Raji (cell line): ENCODE measurements around the gene ZIM2.

Source experiments
- POLR2A ChIP-seq: IDR thresholded peaks from 2 replicates; pipeline ENCODE4 v1.6.1; 2011; ENCODE audit warnings: low read depth, low read length, control low read depth; ENCODE audit not compliant: insufficient read depth

ZIM2 gene

DNA sequence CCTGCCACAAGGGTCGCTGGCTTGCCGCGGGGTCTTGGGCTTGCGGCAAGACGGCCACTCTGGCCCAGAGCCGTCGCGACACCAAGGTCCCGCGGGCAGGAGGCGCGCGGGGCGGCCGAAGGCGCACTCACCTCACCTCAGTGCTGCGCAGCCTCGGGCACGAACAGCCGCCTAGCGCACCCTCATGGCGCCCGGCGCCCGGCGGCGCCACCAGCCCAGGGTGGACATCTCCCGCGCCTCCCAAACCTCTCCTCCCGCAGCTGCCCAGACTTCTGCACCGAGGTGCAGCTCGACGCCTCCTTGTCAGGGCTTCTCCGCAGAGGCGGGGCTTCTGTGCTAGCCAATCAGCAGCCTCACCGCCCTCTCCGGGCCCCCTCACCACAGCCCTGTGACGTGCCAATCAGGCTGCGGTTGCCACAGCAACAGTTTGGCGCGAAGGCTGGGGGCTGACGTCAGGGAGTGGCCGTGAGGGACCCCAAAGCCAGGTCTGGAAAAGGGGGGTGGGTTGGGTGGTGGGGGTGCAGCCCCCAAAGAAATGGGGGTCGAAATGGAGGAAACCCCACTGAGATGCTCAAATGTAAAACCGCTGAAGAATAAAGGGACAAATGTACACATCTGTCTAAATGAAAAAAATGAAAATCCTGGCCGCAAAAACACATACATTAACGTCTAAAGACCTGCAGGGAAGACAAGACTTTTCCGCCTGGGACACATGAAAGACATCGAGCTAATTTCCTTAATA, at the start of gene ZIM2, which contains the start of gene PEG3:
TSS of gene ZIM2 (minus strand) at position 276 of the 742 bp plus-strand sequence. CDS start 16,449 bp downstream, outside the sequence.
TSS of gene PEG3 (minus strand) at position 276 of the 742 bp plus-strand sequence. CDS start 16,071 bp downstream, outside the sequence.
- TF ChIP-seq POLR2A = no peak

DNA sequence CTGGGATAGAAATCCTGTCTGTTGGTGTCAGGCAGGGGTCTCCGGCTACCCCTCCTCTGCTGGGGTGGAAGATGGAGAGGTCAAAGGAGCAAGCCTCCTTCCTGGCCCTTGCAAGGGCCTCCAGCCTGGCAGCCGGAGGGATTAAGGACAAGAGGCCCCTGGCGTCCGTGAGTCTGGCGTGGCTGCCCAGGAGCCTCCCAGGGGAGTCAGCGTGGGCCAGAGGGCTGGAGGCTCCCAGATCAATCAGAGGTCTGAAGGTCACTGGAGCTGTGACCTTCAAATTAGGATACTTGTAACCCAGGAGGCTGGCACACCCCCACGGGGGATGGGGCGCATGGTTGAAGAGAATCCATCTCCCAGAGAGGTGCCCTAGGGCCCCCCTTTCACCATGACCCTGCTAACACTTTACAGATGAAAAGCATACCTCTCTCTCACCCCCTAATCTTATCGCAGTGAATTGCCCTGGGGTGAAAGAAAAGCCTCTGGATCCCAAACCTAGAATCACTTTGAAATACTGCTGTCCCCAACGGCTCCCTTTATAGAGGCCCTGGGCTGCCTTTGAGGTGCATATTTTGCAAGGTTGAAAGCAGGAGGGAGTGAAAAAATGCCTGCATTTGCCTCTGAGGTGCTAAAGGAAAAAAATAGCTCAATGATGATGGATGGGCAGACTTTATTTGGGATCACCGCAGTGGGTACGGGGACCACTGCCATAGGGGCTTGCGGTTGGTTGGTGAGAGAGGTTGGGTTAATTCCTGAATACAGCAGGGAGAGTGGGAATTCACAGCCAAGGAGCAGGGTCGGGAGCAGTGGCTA, 44.9 kb upstream of the ZIM2 start:
- TF ChIP-seq POLR2A = no peak

DNA sequence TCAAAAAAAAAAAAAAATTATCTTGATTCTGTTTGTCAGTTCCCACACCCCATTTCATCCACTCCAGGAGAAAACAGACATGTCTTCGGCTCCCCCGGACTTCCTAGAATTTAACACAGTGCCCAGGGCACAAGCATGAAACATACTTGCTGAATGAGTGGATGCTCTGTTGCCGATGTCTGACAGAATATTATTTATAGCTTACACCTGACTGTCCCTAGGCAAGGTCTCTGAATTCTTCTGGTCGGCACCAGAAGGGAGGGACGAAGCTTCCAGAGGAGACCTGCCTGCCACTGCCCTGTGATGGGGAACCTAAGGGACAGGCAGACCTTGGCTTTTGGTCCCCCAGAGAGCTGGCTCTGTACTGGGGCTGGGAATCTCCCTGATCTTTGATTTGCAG, 43.9 kb upstream of the ZIM2 start:
- TF ChIP-seq POLR2A = no peak

DNA sequence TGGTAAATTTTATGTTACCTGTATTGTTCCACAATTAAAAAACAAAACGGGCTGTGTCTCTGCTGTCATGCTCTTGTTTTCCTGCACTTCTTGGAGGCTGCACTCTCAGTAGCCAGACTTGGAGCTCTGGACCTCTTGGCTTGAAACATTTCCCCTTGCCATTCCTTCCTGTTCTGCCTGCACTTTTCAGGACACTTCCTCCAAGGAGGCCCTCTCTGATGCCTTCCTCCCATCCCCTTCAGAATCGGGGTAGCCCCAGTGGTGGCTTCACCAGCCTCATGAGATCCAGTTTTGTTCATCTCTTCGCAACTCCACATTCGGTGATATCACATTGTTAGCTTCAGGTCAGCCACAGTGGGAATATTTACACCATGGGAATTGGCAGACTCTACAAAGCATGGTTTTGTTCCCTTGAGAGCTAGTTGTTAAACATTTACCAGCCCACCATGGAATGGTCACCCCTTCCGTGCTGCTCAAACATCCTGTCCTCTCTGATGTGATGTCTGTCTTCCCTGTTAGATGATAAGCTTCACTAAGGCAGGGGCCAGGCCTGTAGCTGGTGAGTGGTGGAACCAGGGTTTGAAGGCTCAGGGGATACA, 40.2 kb upstream of the ZIM2 start:
- TF ChIP-seq POLR2A = no peak

DNA sequence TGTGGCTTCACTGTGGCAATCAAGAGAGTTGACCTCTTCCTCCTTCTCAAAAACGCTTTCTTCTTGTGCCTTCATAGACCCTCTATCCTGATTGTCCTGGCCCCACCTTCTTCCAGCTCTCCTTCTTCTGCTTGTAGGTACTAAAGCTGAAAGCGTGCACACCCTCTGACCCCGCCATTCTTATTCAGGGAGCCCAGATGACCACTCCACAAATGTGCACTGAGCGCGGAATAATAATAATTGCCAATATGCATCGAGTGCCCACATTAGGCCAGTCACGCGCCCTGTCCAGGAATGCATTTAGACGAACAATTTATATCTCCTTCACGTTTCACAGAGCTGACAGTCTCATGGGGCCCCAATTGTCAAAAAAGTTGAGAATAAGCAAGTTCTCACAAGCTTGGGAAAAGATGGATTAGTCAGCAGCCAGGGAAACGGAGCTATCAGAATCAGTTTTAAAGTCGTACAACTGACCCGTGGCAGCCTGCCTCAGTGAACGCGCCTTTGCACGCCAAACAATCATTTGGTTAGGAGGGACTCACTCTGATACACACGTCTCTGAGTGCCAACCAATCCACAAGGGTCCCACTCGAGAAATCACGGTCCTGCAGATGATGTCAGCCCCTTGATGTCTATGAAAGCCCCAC, 36.7 kb upstream of the ZIM2 start:
- TF ChIP-seq POLR2A = no peak

DNA sequence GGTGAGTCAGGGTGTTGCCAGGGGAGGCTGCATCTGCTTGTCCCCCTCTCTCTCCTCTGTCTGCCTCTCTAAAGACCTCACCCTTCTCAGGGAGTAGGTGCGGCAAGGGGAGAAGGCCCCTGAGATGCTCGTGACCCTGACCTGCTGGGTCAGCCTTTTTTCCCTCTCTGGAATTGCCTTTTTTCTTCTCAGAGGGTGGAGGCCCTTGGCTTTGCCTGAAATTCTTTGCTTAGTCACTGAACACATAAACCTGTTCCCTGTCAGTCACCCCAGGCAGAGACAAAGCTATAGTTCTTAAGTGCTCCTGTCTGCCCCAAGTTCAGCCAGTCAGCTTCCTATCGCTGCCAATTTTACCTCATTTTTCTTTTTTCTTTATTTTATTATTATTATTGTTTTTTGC, 35.2 kb upstream of the ZIM2 start:
- no peak for TF ChIP-seq POLR2A

DNA sequence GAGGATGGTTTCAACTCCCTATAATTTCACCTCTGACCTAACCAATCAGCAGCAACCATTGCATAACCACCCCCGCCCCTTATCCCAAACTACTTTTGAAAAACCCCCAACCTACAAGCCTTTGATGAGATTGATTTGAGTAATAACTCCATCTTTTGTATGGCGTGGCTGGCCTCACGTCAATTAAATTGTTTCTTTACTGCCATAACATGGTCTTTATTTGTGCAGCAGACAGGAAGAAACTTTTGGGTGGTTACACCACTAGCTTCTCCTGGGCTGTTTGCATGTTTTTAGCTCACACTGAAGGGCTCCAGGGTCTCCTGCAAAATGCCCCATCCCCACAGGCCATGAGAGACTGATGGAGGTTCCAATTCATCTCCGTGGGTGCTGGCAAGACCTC, 34.0 kb upstream of the ZIM2 start:
- no peak for TF ChIP-seq POLR2A

DNA sequence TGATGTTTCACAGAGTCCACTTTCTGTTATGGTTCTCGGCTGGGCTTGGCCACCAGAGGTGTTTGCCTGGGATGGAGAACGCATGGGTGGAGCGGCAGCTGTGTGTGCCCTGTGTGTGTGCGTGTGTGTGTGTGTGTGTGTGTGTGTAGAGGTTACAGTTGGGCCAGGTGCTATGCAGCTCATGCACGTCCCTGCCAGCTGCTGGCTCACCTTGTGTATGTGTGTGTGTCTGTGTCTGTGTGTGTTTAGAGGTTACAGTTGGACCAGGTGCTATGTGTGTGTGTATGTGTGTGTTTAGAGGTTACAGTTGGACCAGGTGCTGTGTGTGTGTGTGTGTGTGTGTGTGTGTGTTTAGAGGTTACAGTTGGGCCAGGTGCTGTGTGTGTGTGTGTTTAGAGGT, 33.0 kb upstream of the ZIM2 start:
- no peak for TF ChIP-seq POLR2A

DNA sequence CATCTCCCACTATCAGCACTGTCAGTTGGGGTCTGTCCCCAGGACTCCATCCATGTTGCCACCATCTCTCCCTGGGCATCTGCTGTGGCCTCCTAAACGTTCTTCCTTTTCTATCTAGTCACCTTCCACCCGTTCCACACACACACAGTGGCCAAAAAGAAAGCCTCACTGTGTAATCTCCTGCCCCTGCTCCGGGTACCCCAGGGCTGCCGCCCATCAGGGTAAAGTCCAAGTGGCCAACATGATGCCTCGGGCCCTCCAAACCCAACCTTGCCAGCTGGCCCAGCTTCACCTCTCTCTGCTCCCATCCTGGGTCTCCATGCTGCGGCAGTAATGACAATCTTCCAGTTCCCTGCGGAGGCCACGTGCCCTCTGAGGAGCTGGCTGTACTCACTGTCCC, 29.4 kb upstream of the ZIM2 start:
- no peak for TF ChIP-seq POLR2A

DNA sequence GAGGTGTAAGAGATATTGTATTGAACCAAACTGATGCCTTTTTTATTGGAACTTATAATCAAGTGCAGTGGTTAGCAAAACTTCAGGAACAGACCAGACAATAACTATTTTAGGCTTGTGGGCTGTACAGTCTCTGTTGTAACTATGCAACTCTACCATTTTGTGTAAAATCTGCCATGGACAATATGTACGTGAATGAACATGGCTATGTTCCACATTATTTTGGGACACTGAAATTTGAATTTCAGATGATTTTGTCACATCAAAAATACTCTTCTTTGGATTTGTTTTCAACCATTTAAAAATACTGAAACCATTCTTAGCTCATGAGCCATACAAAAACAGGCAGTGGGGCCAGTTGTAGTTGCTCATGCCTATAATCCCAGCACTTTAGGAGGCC, 27.9 kb upstream of the ZIM2 start:
- TF ChIP-seq POLR2A = no peak

DNA sequence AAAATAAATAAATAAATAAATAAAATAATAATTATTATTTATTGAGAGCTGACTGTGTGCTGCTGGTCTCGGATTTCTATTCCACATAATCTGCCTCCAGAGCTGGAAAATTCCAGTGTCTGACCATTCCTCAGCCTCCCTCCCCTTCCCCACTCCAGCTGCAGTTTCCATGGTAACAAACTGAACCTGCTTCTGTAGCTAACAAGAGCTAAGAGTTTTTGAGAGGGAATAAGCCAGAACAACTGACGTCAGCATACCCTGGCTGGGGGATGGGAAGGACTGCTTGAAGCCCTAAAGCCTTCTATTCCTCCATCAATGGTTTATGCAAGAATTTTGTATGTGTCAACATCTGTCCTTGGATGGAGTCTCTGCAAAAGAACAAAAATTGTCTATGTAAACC, 26.0 kb upstream of the ZIM2 start:
- no peak for TF ChIP-seq POLR2A

DNA sequence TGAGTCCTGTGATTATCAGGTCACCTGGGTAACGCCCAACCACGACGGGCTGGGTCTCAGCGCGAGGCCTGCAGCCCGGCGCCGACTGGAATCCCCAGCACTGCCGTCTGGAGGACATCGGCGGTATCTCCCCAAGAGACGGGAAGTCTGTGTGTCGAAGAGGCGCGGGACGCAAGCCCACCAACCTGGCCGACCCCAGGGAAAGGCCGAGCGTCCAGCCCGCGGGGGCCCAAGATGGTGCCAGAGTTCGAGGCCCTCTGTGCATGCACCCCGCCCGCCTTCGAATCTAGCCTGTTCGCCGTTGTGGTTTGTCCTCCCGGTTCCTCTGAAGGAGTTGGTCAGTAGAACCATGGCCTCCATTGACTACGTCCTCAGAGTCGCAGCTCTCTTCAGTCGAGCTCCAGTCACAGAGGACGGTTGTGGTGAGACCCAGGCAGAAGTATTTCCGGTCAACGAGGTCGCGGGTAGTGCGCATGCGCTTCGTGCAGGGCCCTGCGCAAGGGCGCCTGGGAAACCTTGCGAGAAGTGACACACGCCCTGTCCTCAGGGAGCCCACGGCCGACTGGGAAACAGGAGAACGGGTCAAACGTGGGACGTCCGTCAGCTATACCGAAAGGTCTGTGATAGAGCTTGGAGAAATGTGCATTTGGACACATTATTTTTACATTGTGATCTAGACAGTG, 24.1 kb upstream of the ZIM2 start:
- no peak for TF ChIP-seq POLR2A

DNA sequence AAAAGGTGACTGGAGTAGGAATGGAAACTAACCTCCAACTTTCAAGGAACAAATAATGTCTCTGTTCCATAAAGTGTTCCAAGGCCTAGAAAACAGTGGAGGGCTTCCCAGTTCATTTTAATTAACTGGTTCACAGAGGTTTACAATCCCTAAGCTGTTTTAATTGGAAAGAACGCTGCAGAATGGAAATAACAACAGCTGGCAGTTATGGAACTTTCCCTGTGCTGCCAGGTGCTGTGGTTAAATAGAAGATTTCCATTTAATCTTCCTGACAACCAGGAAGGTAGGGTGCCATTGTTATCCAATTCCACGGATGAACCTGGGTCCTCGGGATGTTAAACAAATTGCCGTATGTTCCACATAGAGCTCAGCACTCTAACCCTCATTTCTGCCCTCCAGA, 22.2 kb upstream of the ZIM2 start:
- TF ChIP-seq POLR2A = no peak

DNA sequence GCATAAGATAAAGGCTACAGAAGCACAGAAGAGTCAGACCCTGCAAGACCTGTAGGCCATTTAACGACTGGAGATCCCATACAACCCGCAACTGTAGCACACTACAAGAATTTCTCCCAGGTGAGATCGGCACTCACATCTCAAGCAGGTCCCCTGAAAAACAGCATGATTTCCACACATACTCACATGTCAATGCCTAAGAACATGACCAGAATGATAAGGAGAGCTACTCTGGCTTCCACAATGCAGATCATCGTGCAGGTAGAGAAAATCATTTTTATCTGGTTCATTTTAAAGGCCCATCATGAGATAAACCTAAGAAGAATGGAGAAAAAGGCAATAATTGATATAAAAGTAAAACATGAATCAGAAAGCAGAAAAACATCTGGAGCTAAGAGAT, 17.5 kb upstream of the ZIM2 start:
- no peak for TF ChIP-seq POLR2A

DNA sequence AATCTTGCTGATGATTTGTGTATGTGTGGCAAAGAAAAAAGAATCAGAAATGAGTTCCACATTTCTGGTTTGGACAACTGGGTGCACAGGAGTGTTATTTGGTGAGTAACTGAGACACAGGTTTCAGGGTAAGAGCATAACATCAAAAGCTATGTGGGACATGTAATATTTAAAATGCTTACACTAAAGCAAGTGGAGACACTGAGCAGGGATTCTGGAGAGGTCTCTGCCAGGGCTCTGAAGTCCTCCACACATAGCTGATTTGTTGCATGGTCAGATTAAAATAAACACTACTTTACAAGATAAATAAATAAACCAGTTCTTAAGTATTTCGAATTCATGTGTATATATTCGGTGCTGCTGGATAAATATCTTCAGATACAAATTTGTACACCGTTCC, 16.3 kb upstream of the ZIM2 start:
- no peak for TF ChIP-seq POLR2A
